ENCODE results near the gene HMGB2. TPM values are rescaled to one million over a fixed set of nuclear protein-coding genes. Genes with fewer than 3 reads are reported as not detected.

The HMGB2 gene
- total RNA-seq, 1 experiment from 2014 or later, result 101 TPM

DNA sequence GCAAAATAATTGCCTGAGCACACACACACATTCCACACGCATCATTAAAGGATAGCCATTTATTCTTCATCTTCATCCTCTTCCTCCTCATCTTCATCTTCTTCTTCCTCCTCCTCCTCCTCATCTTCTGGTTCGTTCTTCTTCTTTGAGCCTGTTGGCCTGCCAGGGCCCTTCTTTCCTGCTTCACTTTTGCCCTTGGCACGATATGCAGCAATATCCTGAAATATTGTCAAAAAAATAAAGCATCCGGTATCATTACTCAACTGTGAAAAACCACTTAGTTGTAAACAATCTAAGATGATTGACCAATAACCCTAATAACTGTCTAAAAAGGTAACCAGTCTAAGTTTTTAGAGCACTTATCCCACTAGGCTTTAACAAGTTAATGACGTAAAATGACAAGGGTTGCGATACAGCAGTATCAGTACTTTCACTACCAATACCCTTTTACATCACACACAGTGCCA, 2.1 kb downstream of the HMGB2 start:
- Histone ChIP-seq H3K9ac (ENCODE audit: low read length) (peak overlapping the region; percentile 97), H3K4me3 (ENCODE audit: low read length) (peak overlapping the region; percentile 85)

GRCh38 chr4:173330590-173330989, 3.6 kb downstream of the HMGB2 start:
- Histone ChIP-seq H3K79me2 (ENCODE audit: low read length) (peaks cover 25% of the 10 kb centered on the region), H3K27me3 (ENCODE audit: low read length) (no peaks in the 10 kb centered on the region), H3K4me3 (ENCODE audit: low read length) (no peak overlapping the region), H3K4me2 (ENCODE audit: low read depth, low read length, poor library complexity, severe bottlenecking) (no peak overlapping the region), H4K20me1 (ENCODE audit: insufficient read depth, low read depth, low read length) (no peaks in the 10 kb centered on the region), H3K27ac (ENCODE audit: low read length) (no peak overlapping the region), H2AFZ (ENCODE audit: low read length) (no peak overlapping the region), H3K36me3 (ENCODE audit: insufficient read depth, low read length) (peaks cover 27% of the 10 kb centered on the region), H3K4me1 (ENCODE audit: low read length) (peaks cover 18% of the 10 kb centered on the region), H3K9me2 (replicated peaks; ENCODE audit: insufficient read depth, low read length) (no peaks in the 10 kb centered on the region), H3K9me3 (ENCODE audit: low read length) (no peaks in the 10 kb centered on the region), H3K9ac (ENCODE audit: low read length) (no peak overlapping the region)
- DNase-seq, result no peak

More for the DNA sequence above, 2.1 kb downstream of the HMGB2 start:
- Histone ChIP-seq H3K27ac (ENCODE audit: low read length) (peak overlapping the region; percentile 91), H3K4me1 (ENCODE audit: low read length) (peaks cover 30% of the 10 kb centered on the region), H4K20me1 (ENCODE audit: insufficient read depth, low read depth, low read length) (no peaks in the 10 kb centered on the region), H3K79me2 (ENCODE audit: low read length) (peaks cover 25% of the 10 kb centered on the region), H3K27me3 (ENCODE audit: low read length) (no peaks in the 10 kb centered on the region), H2AFZ (ENCODE audit: low read length) (no peak overlapping the region), H3K36me3 (ENCODE audit: insufficient read depth, low read length) (peaks cover 27% of the 10 kb centered on the region), H3K4me2 (ENCODE audit: low read depth, low read length, poor library complexity, severe bottlenecking) (peak overlapping the region; percentile 85), H3K9me2 (replicated peaks; ENCODE audit: insufficient read depth, low read length) (no peaks in the 10 kb centered on the region), H3K9me3 (ENCODE audit: low read length) (no peaks in the 10 kb centered on the region)
- DNase-seq, result no peak

- no peak overlapping the region for H3K9ac ChIP-seq (ENCODE audit: low read length)
- H3K4me2 ChIP-seq (ENCODE audit: low read depth, low read length, poor library complexity, severe bottlenecking), result no peak overlapping the region
- no peaks in the 10 kb centered on the region for H3K27me3 ChIP-seq (ENCODE audit: low read length)
- no peak overlapping the region for H3K27ac ChIP-seq (ENCODE audit: low read length)
- no peak for DNase-seq
- no peaks in the 10 kb centered on the region for H4K20me1 ChIP-seq (ENCODE audit: insufficient read depth, low read depth, low read length)
- H3K79me2 ChIP-seq (ENCODE audit: low read length), result peaks cover 19% of the 10 kb centered on the region
- H3K9me3 ChIP-seq (ENCODE audit: low read length), result no peaks in the 10 kb centered on the region
- peaks cover 14% of the 10 kb centered on the region for H3K4me1 ChIP-seq (ENCODE audit: low read length)
- H2AFZ ChIP-seq (ENCODE audit: low read length), result no peak overlapping the region
- no peak overlapping the region for H3K4me3 ChIP-seq (ENCODE audit: low read length)
- H3K36me3 ChIP-seq (ENCODE audit: insufficient read depth, low read length), result peaks cover 27% of the 10 kb centered on the region
- H3K9me2 ChIP-seq (replicated peaks; ENCODE audit: insufficient read depth, low read length), result no peaks in the 10 kb centered on the region
These were observed 5.8 kb downstream of the HMGB2 start for GRCh38 chr4:173328236-173328901.

DNA sequence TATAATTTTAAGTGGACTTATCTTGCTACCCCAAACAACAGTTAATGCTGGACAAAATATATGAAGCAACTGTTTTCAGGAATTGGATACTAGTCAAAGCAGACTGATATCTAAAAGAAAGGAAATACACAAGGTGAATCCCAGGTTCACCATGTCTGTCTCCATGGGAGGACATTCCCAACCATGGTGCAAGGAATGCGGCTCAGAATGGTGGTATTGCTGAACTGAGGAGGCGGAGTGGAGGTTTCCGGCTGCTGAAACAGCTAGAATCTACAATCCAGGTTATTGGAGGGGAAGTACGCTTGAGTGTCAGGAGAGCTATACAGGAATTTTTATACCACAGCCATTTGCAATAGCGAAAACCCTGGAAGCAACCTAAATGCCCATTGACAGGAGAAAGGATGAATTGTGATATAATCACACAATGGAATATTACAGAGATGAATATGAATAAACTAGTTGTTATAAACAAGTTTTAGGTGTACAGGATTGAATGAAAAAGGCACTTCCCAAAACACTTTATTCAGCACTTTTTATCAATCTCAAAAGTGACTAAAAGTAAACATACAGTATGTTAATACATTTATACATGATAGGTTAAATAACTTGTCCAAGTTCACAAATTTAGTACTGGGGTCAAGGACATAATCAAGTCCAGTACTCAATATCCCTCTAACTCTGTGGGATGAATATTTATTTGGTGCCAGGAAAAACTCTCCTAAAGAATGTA, 9.0 kb downstream of the HMGB2 start:
- H3K4me1 ChIP-seq (ENCODE audit: low read length), result no peaks in the 10 kb centered on the region
- no peaks in the 10 kb centered on the region for H3K9me3 ChIP-seq (ENCODE audit: low read length)
- no peaks in the 10 kb centered on the region for H3K27me3 ChIP-seq (ENCODE audit: low read length)
- H4K20me1 ChIP-seq (ENCODE audit: insufficient read depth, low read depth, low read length), result no peaks in the 10 kb centered on the region
- no peak overlapping the region for H3K4me2 ChIP-seq (ENCODE audit: low read depth, low read length, poor library complexity, severe bottlenecking)
- no peaks in the 10 kb centered on the region for H3K9me2 ChIP-seq (replicated peaks; ENCODE audit: insufficient read depth, low read length)
- H3K4me3 ChIP-seq (ENCODE audit: low read length), result no peak overlapping the region
- H3K9ac ChIP-seq (ENCODE audit: low read length), result no peak overlapping the region
- DNase-seq, result no peak
- H2AFZ ChIP-seq (ENCODE audit: low read length), result no peak overlapping the region
- no peaks in the 10 kb centered on the region for H3K79me2 ChIP-seq (ENCODE audit: low read length)
- peaks cover 8% of the 10 kb centered on the region; the same call in 1 of the 2 replicates for H3K36me3 ChIP-seq (ENCODE audit: insufficient read depth, low read length)
- H3K27ac ChIP-seq (ENCODE audit: low read length), result no peak overlapping the region

- Histone ChIP-seq H3K27me3 (ENCODE audit: low read length) (no peaks in the 10 kb centered on the region), H3K9ac (ENCODE audit: low read length) (no peak overlapping the region), H3K9me3 (ENCODE audit: low read length) (no peaks in the 10 kb centered on the region), H3K27ac (ENCODE audit: low read length) (no peak overlapping the region), H3K79me2 (ENCODE audit: low read length) (no peaks in the 10 kb centered on the region), H3K9me2 (replicated peaks; ENCODE audit: insufficient read depth, low read length) (no peaks in the 10 kb centered on the region), H3K36me3 (ENCODE audit: insufficient read depth, low read length) (no peaks in the 10 kb centered on the region; the same call in 1 of the 2 replicates), H4K20me1 (ENCODE audit: insufficient read depth, low read depth, low read length) (no peaks in the 10 kb centered on the region), H2AFZ (ENCODE audit: low read length) (no peak overlapping the region), H3K4me1 (ENCODE audit: low read length) (peaks cover 15% of the 10 kb centered on the region), H3K4me3 (ENCODE audit: low read length) (no peak overlapping the region), H3K4me2 (ENCODE audit: low read depth, low read length, poor library complexity, severe bottlenecking) (no peak overlapping the region)
- no peak for DNase-seq
These were observed 14.5 kb downstream of the HMGB2 start for GRCh38 chr4:173319696-173320095.

- Histone ChIP-seq H3K9me3 (ENCODE audit: low read length) (no peaks in the 10 kb centered on the region), H3K27me3 (ENCODE audit: low read length) (no peaks in the 10 kb centered on the region), H3K4me3 (ENCODE audit: low read length) (no peak overlapping the region), H3K9me2 (replicated peaks; ENCODE audit: insufficient read depth, low read length) (no peaks in the 10 kb centered on the region), H3K79me2 (ENCODE audit: low read length) (no peaks in the 10 kb centered on the region), H2AFZ (ENCODE audit: low read length) (no peak overlapping the region), H3K9ac (ENCODE audit: low read length) (no peak overlapping the region), H3K27ac (ENCODE audit: low read length) (no peak overlapping the region), H3K36me3 (ENCODE audit: insufficient read depth, low read length) (no peaks in the 10 kb centered on the region; the same call in 1 of the 2 replicates), H3K4me2 (ENCODE audit: low read depth, low read length, poor library complexity, severe bottlenecking) (no peak overlapping the region), H4K20me1 (ENCODE audit: insufficient read depth, low read depth, low read length) (no peaks in the 10 kb centered on the region), H3K4me1 (ENCODE audit: low read length) (peaks cover 15% of the 10 kb centered on the region)
- no peak for DNase-seq
These were observed 15.4 kb downstream of the HMGB2 start for GRCh38 chr4:173318648-173319211.

DNA sequence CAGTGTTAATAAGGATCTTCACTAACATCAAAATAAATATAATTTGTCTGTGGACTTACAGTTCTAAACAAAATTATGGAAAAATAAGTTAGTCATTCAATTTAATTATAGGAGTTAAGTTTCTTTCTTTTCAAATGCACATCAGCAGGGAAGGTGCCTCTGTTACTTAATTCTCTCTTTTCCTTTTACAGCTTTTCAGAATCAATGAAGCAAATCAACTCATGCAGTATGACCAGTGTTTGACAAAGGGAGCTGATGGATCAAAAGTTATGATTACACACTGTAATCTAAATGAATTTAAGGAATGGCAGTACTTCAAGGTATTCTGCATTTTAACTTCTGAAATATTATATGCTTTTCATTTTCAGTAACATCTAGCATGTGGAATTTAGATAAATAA, 15.9 kb downstream of the HMGB2 start:
- H3K4me2 ChIP-seq (ENCODE audit: low read depth, low read length, poor library complexity, severe bottlenecking), result no peak overlapping the region
- no peaks in the 10 kb centered on the region for H3K27me3 ChIP-seq (ENCODE audit: low read length)
- H3K36me3 ChIP-seq (ENCODE audit: insufficient read depth, low read length), result no peaks in the 10 kb centered on the region; the same call in 1 of the 2 replicates
- H3K4me3 ChIP-seq (ENCODE audit: low read length), result no peak overlapping the region
- H3K9me3 ChIP-seq (ENCODE audit: low read length), result no peaks in the 10 kb centered on the region
- DNase-seq, result no peak
- peaks cover 15% of the 10 kb centered on the region for H3K4me1 ChIP-seq (ENCODE audit: low read length)
- H2AFZ ChIP-seq (ENCODE audit: low read length), result no peak overlapping the region
- H4K20me1 ChIP-seq (ENCODE audit: insufficient read depth, low read depth, low read length), result no peaks in the 10 kb centered on the region
- no peak overlapping the region for H3K27ac ChIP-seq (ENCODE audit: low read length)
- H3K79me2 ChIP-seq (ENCODE audit: low read length), result no peaks in the 10 kb centered on the region
- no peaks in the 10 kb centered on the region for H3K9me2 ChIP-seq (replicated peaks; ENCODE audit: insufficient read depth, low read length)
- H3K9ac ChIP-seq (ENCODE audit: low read length), result no peak overlapping the region

DNA sequence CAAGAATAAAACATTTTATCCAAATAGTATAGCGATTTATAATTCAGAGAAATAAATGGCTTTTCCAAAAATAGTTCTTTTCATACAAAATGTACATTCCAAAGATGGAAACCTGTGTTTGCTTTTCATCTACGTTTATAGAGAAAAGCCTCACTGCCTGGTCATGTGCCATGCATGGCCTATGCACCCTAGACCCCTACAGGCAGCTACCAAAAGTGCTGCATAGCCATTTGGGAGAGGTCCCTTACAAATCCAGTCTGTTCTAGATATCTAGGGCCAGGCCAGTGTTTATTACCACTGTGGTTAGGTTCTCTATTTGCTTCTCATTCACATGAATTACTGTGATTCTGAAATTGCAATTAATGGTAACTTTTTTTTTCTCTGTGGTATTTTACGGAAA, 17.2 kb downstream of the HMGB2 start:
- DNase-seq, result peak; percentile 56
- Histone ChIP-seq H3K4me3 (ENCODE audit: low read length) (no peak overlapping the region), H3K36me3 (ENCODE audit: insufficient read depth, low read length) (no peaks in the 10 kb centered on the region; the same call in 1 of the 2 replicates), H3K27ac (ENCODE audit: low read length) (no peak overlapping the region), H3K9me3 (ENCODE audit: low read length) (no peaks in the 10 kb centered on the region), H3K27me3 (ENCODE audit: low read length) (no peaks in the 10 kb centered on the region), H3K9ac (ENCODE audit: low read length) (no peak overlapping the region), H3K4me1 (ENCODE audit: low read length) (peaks cover 15% of the 10 kb centered on the region), H2AFZ (ENCODE audit: low read length) (no peak overlapping the region), H4K20me1 (ENCODE audit: insufficient read depth, low read depth, low read length) (no peaks in the 10 kb centered on the region), H3K79me2 (ENCODE audit: low read length) (no peaks in the 10 kb centered on the region), H3K4me2 (ENCODE audit: low read depth, low read length, poor library complexity, severe bottlenecking) (no peak overlapping the region), H3K9me2 (replicated peaks; ENCODE audit: insufficient read depth, low read length) (no peaks in the 10 kb centered on the region)

All from Karpas-422 (cell line).